Immature natural killer cell (primary cell): Measurements from ENCODE around the gene GALNT17. TPM values are rescaled to one million over a fixed set of nuclear protein-coding genes. Genes with fewer than 3 reads are reported as not detected.

ENCODE experiments used
- DNase-seq, 3 donors: peaks; one replicate each; pipeline ENCODE4 v3.0.0; 2022; ENCODE audit warnings: mixed read lengths in 1 of 3
- H3K27ac Mint-ChIP-seq, 6 donors: one replicate each; pipeline ENCODE4 v1.8.0; 2020; ENCODE audit warnings: mixed read lengths in 6 of 6, mild to moderate bottlenecking in 5 of 6, inconsistent platforms in 4 of 6, moderate library complexity in 3 of 6
- H3K27me3 Mint-ChIP-seq, 3 donors: one replicate each; pipeline ENCODE4 v1.8.0; 2020 to 2021; ENCODE audit warnings: low read depth in 3 of 3, mild to moderate bottlenecking in 3 of 3, mixed read lengths in 3 of 3, moderate library complexity in 3 of 3, inconsistent platforms in 1 of 3
- H3K36me3 Mint-ChIP-seq, 3 donors: one replicate each; pipeline ENCODE4 v1.8.0; 2020; ENCODE audit warnings: mixed read lengths in 3 of 3, inconsistent platforms in 2 of 3, mild to moderate bottlenecking in 2 of 3
- H3K4me1 Mint-ChIP-seq, 2 donors: one replicate each; pipeline ENCODE4 v1.8.0; 2020; ENCODE audit warnings: inconsistent platforms in 2 of 2, mild to moderate bottlenecking in 2 of 2, mixed read lengths in 2 of 2, moderate library complexity in 1 of 2
- H3K4me3 Mint-ChIP-seq, 5 donors: one replicate each; pipeline ENCODE4 v1.8.0; 2020; ENCODE audit warnings: mild to moderate bottlenecking in 5 of 5, mixed read lengths in 5 of 5, inconsistent platforms in 3 of 5, moderate library complexity in 3 of 5
- H3K9me3 Mint-ChIP-seq, 6 donors: one replicate each; pipeline ENCODE4 v1.8.0; 2020; ENCODE audit warnings: mild to moderate bottlenecking in 6 of 6, mixed read lengths in 6 of 6, inconsistent platforms in 4 of 6, moderate library complexity in 3 of 6
- polyA plus RNA-seq, 3 donors: library from polyadenylated mRNA; unstranded; fragments of 300-500 nt; fragmentation: Illumina TruSeq; gene quantifications; one replicate each; pipeline ENCODE4 v1.2.3, GENCODE V29; 2021

Gene GALNT17
- polyA plus RNA-seq, 3 donors from 2014 or later: not detected

GRCh38 chr7:71527213-71527612 is 395.3 kb downstream of the GALNT17 start:
- Mint-ChIP-seq H3K4me1 (no peaks in the 10 kb centered on the region), H3K36me3 (no peaks in the 10 kb centered on the region), H3K27ac (no peak overlapping the region), H3K9me3 (peaks cover 3 to 13% (median 8%) of the 10 kb centered on the region in 6 donors), H3K27me3 (peaks cover 0 to 2% (median 0%) of the 10 kb centered on the region in 3 donors), H3K4me3 (no peak overlapping the region)
- no peak for DNase-seq

GRCh38 chr7:71535616-71536015 is 403.7 kb downstream of the GALNT17 start:
- Mint-ChIP-seq H3K36me3 (no peaks in the 10 kb centered on the region), H3K27ac (no peak overlapping the region), H3K9me3 (peaks cover 0 to 24% (median 10%) of the 10 kb centered on the region in 6 donors)

GRCh38 chr7:71538210-71538609 is 406.3 kb downstream of the GALNT17 start:
- H3K27ac Mint-ChIP-seq: no peak overlapping the region
- peaks cover 1 to 2% (median 2%) of the 10 kb centered on the region in 3 donors for H3K27me3 Mint-ChIP-seq
- no peaks in the 10 kb centered on the region for H3K36me3 Mint-ChIP-seq
- H3K4me1 Mint-ChIP-seq: no peaks in the 10 kb centered on the region
- no peak for DNase-seq
- peaks cover 0 to 24% (median 7%) of the 10 kb centered on the region in 6 donors for H3K9me3 Mint-ChIP-seq
- no peak overlapping the region for H3K4me3 Mint-ChIP-seq

More at GRCh38 chr7:71535616-71536015, 403.7 kb downstream of the GALNT17 start:
- Mint-ChIP-seq H3K4me1 (no peaks in the 10 kb centered on the region), H3K27me3 (peaks cover 1 to 2% (median 2%) of the 10 kb centered on the region in 3 donors), H3K4me3 (no peak overlapping the region)
- no peak for DNase-seq

GRCh38 chr7:71539615-71540014 is 407.7 kb downstream of the GALNT17 start:
- Mint-ChIP-seq H3K27ac (no peak overlapping the region), H3K36me3 (no peaks in the 10 kb centered on the region), H3K9me3 (peaks cover 0 to 15% (median 5%) of the 10 kb centered on the region in 6 donors), H3K4me3 (no peak overlapping the region), H3K4me1 (no peaks in the 10 kb centered on the region), H3K27me3 (peaks cover 1 to 2% (median 2%) of the 10 kb centered on the region in 3 donors)
- no peak for DNase-seq

- Mint-ChIP-seq H3K9me3 (peaks cover 0 to 15% (median 4%) of the 10 kb centered on the region in 6 donors), H3K4me3 (no peak overlapping the region), H3K36me3 (no peaks in the 10 kb centered on the region), H3K4me1 (no peaks in the 10 kb centered on the region), H3K27ac (no peak overlapping the region), H3K27me3 (peaks cover 0 to 2% (median 1%) of the 10 kb centered on the region in 3 donors)
- DNase-seq: no peak
Observed at GRCh38 chr7:71541707-71542353, 409.9 kb downstream of the GALNT17 start.

- Mint-ChIP-seq H3K36me3 (no peaks in the 10 kb centered on the region), H3K4me1 (no peaks in the 10 kb centered on the region), H3K27ac (no peak overlapping the region)
Observed at GRCh38 chr7:71543396-71543795, 411.5 kb downstream of the GALNT17 start.

GRCh38 chr7:71544816-71545215 is 412.9 kb downstream of the GALNT17 start:
- Mint-ChIP-seq H3K9me3 (peaks cover 0 to 24% (median 5%) of the 10 kb centered on the region in 6 donors), H3K27me3 (no peaks in the 10 kb centered on the region), H3K36me3 (no peaks in the 10 kb centered on the region), H3K4me1 (no peaks in the 10 kb centered on the region), H3K27ac (no peak overlapping the region), H3K4me3 (no peak overlapping the region)
- no peak for DNase-seq

More at GRCh38 chr7:71543396-71543795, 411.5 kb downstream of the GALNT17 start:
- peaks cover 0 to 19% (median 3%) of the 10 kb centered on the region in 6 donors for H3K9me3 Mint-ChIP-seq
- H3K4me3 Mint-ChIP-seq: no peak overlapping the region
- DNase-seq: no peak
- no peaks in the 10 kb centered on the region for H3K27me3 Mint-ChIP-seq

- no peak for DNase-seq
- Mint-ChIP-seq H3K4me1 (no peaks in the 10 kb centered on the region), H3K4me3 (no peak overlapping the region), H3K27ac (no peak overlapping the region), H3K36me3 (no peaks in the 10 kb centered on the region), H3K9me3 (peaks cover 0 to 30% (median 6%) of the 10 kb centered on the region in 6 donors), H3K27me3 (no peaks in the 10 kb centered on the region)
Observed at GRCh38 chr7:71547426-71547825, 415.5 kb downstream of the GALNT17 start.

GRCh38 chr7:71548746-71549145 is 416.8 kb downstream of the GALNT17 start:
- H3K9me3 Mint-ChIP-seq: peaks cover 0 to 35% (median 6%) of the 10 kb centered on the region in 6 donors
- no peaks in the 10 kb centered on the region for H3K4me1 Mint-ChIP-seq
- H3K27ac Mint-ChIP-seq: no peak overlapping the region
- no peak overlapping the region for H3K4me3 Mint-ChIP-seq
- DNase-seq: no peak
- H3K36me3 Mint-ChIP-seq: no peaks in the 10 kb centered on the region
- H3K27me3 Mint-ChIP-seq: no peaks in the 10 kb centered on the region

- H3K27me3 Mint-ChIP-seq: peaks cover 0 to 2% (median 0%) of the 10 kb centered on the region in 3 donors
- H3K4me1 Mint-ChIP-seq: no peaks in the 10 kb centered on the region
- DNase-seq: no peak
- peaks cover 2 to 41% (median 16%) of the 10 kb centered on the region in 6 donors for H3K9me3 Mint-ChIP-seq
- no peak overlapping the region for H3K27ac Mint-ChIP-seq
- no peak overlapping the region for H3K4me3 Mint-ChIP-seq
- H3K36me3 Mint-ChIP-seq: no peaks in the 10 kb centered on the region
Observed at GRCh38 chr7:71553306-71553705, 421.4 kb downstream of the GALNT17 start.

GRCh38 chr7:71555758-71556157 is 423.8 kb downstream of the GALNT17 start:
- Mint-ChIP-seq H3K4me1 (no peaks in the 10 kb centered on the region), H3K4me3 (no peak overlapping the region), H3K9me3 (peaks cover 2 to 33% (median 14%) of the 10 kb centered on the region in 6 donors), H3K36me3 (no peaks in the 10 kb centered on the region), H3K27ac (no peak overlapping the region), H3K27me3 (peaks cover 0 to 2% (median 0%) of the 10 kb centered on the region in 3 donors)
- DNase-seq: no peak

GRCh38 chr7:71558806-71559613 is 427.1 kb downstream of the GALNT17 start:
- H3K4me1 Mint-ChIP-seq: no peaks in the 10 kb centered on the region
- no peak overlapping the region for H3K27ac Mint-ChIP-seq
- H3K36me3 Mint-ChIP-seq: no peaks in the 10 kb centered on the region
- H3K9me3 Mint-ChIP-seq: peaks cover 0 to 22% (median 11%) of the 10 kb centered on the region in 6 donors
- DNase-seq: no peak
- peaks cover 0 to 2% (median 2%) of the 10 kb centered on the region in 3 donors for H3K27me3 Mint-ChIP-seq
- H3K4me3 Mint-ChIP-seq: no peak overlapping the region

- no peak overlapping the region for H3K27ac Mint-ChIP-seq
- peaks cover 0 to 4% (median 0%) of the 10 kb centered on the region in 3 donors for H3K27me3 Mint-ChIP-seq
- peaks cover 0 to 10% (median 4%) of the 10 kb centered on the region in 6 donors for H3K9me3 Mint-ChIP-seq
- DNase-seq: no peak
- no peak overlapping the region for H3K4me3 Mint-ChIP-seq
- no peaks in the 10 kb centered on the region for H3K4me1 Mint-ChIP-seq
- H3K36me3 Mint-ChIP-seq: no peaks in the 10 kb centered on the region
Observed at GRCh38 chr7:71560354-71560995, 428.5 kb downstream of the GALNT17 start.

GRCh38 chr7:71563276-71563675 is 431.3 kb downstream of the GALNT17 start:
- no peaks in the 10 kb centered on the region for H3K4me1 Mint-ChIP-seq

More at GRCh38 chr7:71563276-71563675, 431.3 kb downstream of the GALNT17 start:
- no peak for DNase-seq
- Mint-ChIP-seq H3K9me3 (peaks cover 0 to 9% (median 2%) of the 10 kb centered on the region in 6 donors), H3K4me3 (no peak overlapping the region), H3K27ac (no peak overlapping the region), H3K27me3 (peaks cover 0 to 4% (median 0%) of the 10 kb centered on the region in 3 donors), H3K36me3 (no peaks in the 10 kb centered on the region)
